ENCODE results near the gene ATP9A.

- TF ChIP-seq, protein P1, sequence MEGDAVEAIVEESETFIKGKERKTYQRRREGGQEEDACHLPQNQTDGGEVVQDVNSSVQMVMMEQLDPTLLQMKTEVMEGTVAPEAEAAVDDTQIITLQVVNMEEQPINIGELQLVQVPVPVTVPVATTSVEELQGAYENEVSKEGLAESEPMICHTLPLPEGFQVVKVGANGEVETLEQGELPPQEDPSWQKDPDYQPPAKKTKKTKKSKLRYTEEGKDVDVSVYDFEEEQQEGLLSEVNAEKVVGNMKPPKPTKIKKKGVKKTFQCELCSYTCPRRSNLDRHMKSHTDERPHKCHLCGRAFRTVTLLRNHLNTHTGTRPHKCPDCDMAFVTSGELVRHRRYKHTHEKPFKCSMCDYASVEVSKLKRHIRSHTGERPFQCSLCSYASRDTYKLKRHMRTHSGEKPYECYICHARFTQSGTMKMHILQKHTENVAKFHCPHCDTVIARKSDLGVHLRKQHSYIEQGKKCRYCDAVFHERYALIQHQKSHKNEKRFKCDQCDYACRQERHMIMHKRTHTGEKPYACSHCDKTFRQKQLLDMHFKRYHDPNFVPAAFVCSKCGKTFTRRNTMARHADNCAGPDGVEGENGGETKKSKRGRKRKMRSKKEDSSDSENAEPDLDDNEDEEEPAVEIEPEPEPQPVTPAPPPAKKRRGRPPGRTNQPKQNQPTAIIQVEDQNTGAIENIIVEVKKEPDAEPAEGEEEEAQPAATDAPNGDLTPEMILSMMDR (IDR thresholded peaks at IDR 0.05; ENCODE audit: poor library complexity, severe bottlenecking) = no peak
- TF ChIP-seq EP300 (conservative IDR thresholded peaks at IDR 0.05; ENCODE audit: poor library complexity, severe bottlenecking) (no peak), EZH2 (IDR thresholded peaks at IDR 0.05; ENCODE audit: borderline replicate concordance, insufficient read depth, low read length, poor library complexity, severe bottlenecking) (no peak)
Measured at GRCh38 chr20:51610761-51611624, 157.2 kb downstream of the ATP9A start.

Data from neural cell (in vitro differentiated cells).